HepG2 (cell line): Measurements from ENCODE around the gene GRB7. TPM values are rescaled to one million over a fixed set of nuclear protein-coding genes. Genes with fewer than 3 reads are reported as not detected.

Experiments
- BCL3 ChIP-seq: sonication (generic); formaldehyde crosslinking; IDR thresholded peaks from 2 replicates; pipeline ENCODE4 v1.5.1; 2020; ENCODE audit warnings: mild to moderate bottlenecking, missing genetic modification reagents, moderate library complexity
- FOXP4 ChIP-seq: sonication (generic); formaldehyde crosslinking; IDR thresholded peaks from 2 replicates; pipeline ENCODE4 v1.4.0; 2020; ENCODE audit warnings: missing genetic modification reagents
- GFI1 ChIP-seq: sonication (generic); formaldehyde crosslinking; IDR thresholded peaks from 2 replicates; pipeline ENCODE4 v1.5.0; 2020; ENCODE audit warnings: missing genetic modification reagents, mild to moderate bottlenecking, borderline replicate concordance
- GLI4 ChIP-seq: sonication (generic); formaldehyde crosslinking; IDR thresholded peaks from 2 replicates; pipeline ENCODE4 v1.5.1; 2020; ENCODE audit warnings: missing genetic modification reagents, mild to moderate bottlenecking, moderate library complexity, borderline replicate concordance
- ONECUT2 ChIP-seq: sonication (generic); formaldehyde crosslinking; IDR thresholded peaks from 2 replicates; pipeline ENCODE4 v1.4.0; 2020; ENCODE audit warnings: missing genetic modification reagents
- RERE ChIP-seq: IDR thresholded peaks from 2 replicates; pipeline ENCODE4 v1.6.1; 2016; ENCODE audit warnings: low read depth, missing genetic modification reagents, missing compliant biosample characterization
- ZFY ChIP-seq: sonication (generic); formaldehyde crosslinking; IDR thresholded peaks from 2 replicates; pipeline ENCODE4 v1.4.0; 2020; ENCODE audit warnings: missing genetic modification reagents
- ZNF30 ChIP-seq: sonication (generic); formaldehyde crosslinking; IDR thresholded peaks from 2 replicates; pipeline ENCODE4 v1.5.0; 2020; ENCODE audit warnings: mild to moderate bottlenecking, missing genetic modification reagents
- ZNF547 ChIP-seq: sonication (generic); formaldehyde crosslinking; IDR thresholded peaks from 2 replicates; pipeline ENCODE4 v1.5.1; 2020; ENCODE audit warnings: mild to moderate bottlenecking, missing genetic modification reagents
- ZZZ3 ChIP-seq: sonication (generic); formaldehyde crosslinking; IDR thresholded peaks from 2 replicates; pipeline ENCODE4 v1.4.0; 2020; ENCODE audit warnings: missing genetic modification reagents, mild to moderate bottlenecking, borderline replicate concordance
- polyA plus RNA-seq, 8 experiments: library from polyadenylated mRNA; depleted of rRNA in 3 of 8; stranded (reverse) in 7 of 8; unstranded in 1 of 8; fragments of >200 nt; fragmentation: Illumina TruSeq in 4 of 8; extraction: Trizol in 4 of 8; gene quantifications; 2 replicates each; pipeline versions ENCODE4 v1.2.1 to v1.2.3, GENCODE V29; 2011 to 2016; ENCODE audit warnings: low read depth in 4 of 8, missing spikeins in 1 of 8, mixed read lengths in 1 of 8; ENCODE audit not compliant: insufficient read depth in 1 of 8
- total RNA-seq, 5 experiments: library from RNA; depleted of rRNA; stranded (reverse); fragments of >200 nt; fragmentation: Illumina TruSeq; extraction: Trizol; gene quantifications; 2 replicates each; pipeline ENCODE4 v1.2.3, GENCODE V29; 2016; ENCODE audit warnings: low read depth in 1 of 5

The GRB7 gene
- total and polyA plus RNA-seq, 2 of the 13 experiments (the other 11 are each of a cell fraction or from before 2014, with no cell fraction given), result 60.2 to 77.7 TPM

GRCh38 chr17:39737760-39738567 is at the start of gene GRB7 (continued):
- TF ChIP-seq ZNF547, result peak; percentile 82
- TF ChIP-seq RERE (CRISPR knock-in tag), result no peak
- no peak for TF ChIP-seq ONECUT2
- peak; percentile 63; the same call in 1 of the 2 replicates for TF ChIP-seq GFI1 (CRISPR knock-in tag)
- TF ChIP-seq ZFY (CRISPR knock-in tag), result peak; percentile 74
- peak; percentile 86; the same call in 1 of the 2 replicates for TF ChIP-seq GLI4
- peak; percentile 84; the same call in 1 of the 2 replicates for TF ChIP-seq BCL3 (CRISPR knock-in tag)
- peak; percentile 84; the same call in 1 of the 2 replicates for TF ChIP-seq ZNF30 (CRISPR knock-in tag)
- peak; percentile 26; the same call in 1 of the 2 replicates for TF ChIP-seq FOXP4
- no peak for TF ChIP-seq ZZZ3 (CRISPR knock-in tag)
- TF ChIP-seq, all 625 proteins: peak for 263
